NCI-H748 treated with DMSO at 0.1 percent for 48 hours (cell line): Measurements from ENCODE around the gene SRM.
"Not testable (repeated sequence)": the region's sequence is repeated elsewhere in the genome, so short reads cannot be mapped to it uniquely, and the experiment has no call there.

Experiments
- DNase-seq: peaks from one replicate; lab custom pipeline; 2025; lab: John Stamatoyannopoulos, UW

SRM gene

DNA sequence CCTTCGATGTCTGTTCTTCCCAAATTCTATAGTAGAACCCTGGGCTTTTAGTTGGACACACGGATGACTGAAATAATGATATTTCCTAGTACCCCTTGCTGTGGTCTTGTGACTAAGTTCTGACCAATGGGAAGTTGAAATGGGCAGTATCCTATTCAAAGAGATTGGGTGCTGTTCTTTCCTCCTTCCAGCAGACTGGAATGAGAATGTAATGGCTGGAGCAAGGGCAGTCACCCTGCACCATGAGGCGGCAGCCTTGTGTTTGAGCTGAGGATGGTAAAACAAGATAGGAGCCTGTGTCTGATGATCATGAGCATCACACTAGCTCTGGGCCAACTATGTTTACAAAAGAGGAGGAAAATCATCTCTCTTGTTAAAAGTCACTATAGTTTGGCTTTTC is 5.1 kb upstream of the SRM start:
- DNase-seq, result no peak

DNA sequence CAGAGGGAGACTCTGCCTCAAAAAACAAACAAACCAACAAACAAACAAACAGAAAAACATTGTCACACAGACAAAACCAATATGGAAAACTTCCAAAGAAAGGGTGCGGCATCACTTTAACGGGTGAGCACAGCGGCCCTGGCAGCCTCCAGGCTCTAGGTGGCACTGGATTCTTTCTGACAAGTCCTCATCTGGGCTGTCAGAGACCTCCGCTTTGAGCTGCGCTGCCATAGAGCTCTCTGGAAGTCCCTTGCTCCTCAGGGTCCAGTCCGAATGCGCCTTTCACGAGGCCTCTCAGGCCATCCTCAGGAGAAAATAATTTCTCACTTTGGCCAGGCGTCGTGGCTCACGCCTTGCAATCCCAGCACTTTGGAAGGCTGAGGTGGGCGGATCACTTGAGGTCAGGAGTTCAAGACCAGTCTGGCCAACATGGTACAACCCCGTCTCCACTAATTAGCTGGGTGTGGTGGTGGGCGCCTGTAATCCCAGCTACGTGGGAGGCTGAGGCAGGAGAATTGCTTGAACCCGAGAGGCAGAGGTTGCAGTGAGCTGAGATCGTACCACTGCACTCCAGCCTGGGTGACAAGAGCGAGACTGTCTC is 4.2 kb upstream of the SRM start:
- DNase-seq, result not testable (repeated sequence)

DNA sequence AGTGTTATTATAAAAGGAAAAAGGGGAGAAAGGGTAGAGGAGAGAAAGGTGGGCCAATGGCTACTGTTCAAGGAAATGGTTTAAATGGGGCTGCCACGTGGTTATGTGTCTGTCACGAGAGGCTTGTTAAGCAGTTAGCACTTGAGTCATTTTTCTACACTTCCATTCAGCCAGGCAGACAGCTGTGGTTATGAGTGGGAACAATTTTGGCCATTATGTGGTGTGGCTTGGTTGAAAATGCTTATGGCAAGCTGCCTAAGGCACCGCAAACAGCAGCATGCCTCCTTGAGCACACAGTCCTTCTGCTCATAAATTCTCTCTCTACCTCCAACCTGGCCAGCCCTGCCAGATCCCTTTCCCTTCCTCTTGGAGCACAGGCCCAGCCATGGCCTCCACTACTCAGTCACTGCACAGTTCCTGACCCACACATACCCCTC is 3.2 kb upstream of the SRM start:
- no peak for DNase-seq

DNA sequence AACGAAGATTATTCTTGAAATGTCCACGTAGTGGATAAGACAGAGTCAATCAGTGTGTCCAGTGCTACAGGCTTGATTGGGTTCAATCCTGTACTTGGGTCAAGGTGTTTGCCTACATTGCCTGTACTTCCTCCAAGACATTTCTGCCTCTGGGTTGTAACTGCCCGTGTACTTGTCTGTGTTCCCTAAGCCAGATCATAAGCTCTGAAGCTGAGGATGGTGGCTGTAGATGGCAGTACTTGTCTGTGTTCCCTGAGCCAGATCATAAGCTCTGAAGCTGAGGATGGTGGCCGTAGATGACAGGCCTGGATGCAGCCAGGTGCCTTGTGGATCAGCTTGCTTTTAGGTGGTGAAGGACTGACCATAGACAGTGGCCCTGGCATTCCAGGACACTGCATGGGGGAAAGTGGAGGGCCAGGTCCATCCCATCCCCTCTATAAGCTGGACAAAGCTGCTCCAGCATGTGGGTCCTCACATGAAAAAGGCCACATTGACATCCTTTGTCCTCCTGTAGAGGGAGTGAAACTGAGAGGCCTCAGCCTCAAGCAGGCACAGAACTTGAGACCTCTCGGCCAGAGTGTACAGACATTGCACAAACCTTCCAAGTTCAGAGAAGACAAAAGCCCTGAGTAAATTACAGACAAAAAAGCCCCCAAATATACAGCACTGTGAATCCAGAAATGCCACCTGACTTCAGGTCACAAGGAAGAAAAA is 2.0 kb upstream of the SRM start:
- no peak for DNase-seq

DNA sequence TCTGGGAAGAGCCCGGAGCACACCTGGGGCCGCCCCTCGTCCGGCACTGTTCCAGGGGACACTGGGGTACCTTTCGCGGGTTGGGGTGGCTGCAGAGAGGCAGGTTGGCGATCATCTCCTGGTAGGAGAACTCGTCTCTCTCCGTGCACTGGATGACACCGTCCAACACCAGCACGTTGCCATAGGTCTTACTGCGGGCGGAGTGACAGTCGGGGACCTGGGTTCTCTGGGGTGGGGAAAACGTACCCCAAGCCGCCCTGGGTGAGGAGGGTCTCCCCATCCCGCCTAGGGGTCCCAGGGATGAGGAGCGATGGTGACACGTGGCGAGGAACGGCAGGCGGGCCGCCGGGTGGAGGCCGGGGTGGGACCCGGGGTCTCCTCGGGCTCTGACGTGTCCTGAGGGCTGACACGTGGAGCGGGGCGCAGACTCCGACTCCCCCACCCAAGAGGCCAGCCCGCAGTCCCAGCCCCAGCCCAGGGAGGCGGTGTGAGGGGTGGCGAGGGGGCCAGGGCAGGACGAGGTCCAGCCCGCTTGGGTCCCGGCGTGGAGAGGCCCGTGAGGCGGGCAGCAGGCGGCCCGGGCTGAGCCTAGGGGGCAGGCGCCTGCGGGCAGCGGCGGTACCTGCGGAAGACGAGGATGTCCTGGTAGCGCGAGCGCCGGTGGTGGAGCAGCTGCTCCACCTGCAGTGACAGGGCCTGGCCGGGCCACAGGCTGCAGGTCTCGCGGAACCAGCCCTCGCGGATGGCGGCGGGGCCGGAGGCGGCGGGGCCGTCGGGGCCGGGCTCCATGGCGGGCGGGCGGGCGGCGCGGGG is 457 bp downstream of the SRM start:
- no peak for DNase-seq

DNA sequence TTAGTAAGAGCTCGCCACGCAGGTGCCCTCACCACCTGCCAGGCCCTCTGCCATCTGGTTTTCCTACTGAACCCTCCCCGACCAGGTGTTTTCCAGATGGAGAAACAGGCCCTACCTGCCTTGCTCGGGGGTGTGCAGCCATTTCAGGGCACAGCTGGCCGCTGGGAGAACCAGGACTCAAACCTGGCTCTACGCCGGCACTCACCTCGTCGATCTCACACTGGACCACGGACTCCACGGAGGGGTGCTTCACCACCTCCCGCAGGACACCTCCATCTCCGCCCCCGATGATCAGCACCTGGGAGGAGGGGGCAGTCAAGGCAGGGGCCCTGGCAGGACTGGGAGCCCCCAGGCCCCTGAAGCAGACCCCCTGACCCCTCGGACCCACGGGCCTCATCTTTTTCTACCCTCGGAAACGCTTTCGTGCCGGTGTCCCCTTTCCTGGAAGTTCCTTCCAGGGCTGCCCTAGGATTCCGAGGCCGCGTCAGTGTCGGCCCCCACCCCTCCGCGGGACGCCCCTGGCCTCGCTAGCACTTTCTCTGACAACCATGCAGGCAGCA is 1.1 kb downstream of the SRM start:
- DNase-seq, result no peak

DNA sequence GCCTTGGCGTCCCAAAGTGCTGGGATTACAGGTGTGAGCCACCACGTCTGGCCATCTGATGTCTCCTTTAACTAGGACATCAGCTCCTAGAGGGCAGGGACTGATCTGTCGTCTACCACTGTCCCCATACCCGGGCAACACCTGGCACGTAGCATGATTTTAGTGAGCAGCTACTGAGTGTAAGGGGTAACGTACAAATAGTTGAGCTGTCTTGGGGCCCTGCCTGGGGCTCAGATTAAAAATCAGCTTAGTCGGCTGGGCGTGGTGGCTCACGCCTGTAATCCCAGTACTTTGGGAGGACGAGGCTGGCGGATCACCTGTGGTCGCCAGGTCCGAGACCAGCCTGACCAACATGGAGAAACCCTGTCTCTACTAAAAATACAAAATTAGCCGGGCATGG is 1.8 kb downstream of the SRM start:
- no peak for DNase-seq

DNA sequence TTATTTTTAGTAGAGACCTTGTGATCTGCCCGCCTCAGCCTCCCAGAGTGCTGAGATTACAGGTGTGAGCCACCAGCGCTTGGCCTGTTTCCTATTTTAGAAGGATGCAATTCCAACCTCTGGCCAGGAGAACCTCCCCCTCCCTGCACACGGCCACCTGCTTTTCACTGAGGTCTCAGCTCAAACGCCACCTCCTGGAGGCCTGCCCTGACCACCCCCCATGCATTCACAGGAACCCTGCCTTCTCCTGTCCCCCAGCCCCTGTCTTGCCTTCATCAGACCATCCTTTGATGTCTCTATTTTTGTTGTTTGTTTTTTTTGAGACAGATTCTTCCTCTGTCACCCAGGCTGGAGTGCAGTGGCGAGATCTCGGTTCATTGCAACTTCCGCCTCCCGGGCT is 2.3 kb downstream of the SRM start:
- DNase-seq, result no peak

DNA sequence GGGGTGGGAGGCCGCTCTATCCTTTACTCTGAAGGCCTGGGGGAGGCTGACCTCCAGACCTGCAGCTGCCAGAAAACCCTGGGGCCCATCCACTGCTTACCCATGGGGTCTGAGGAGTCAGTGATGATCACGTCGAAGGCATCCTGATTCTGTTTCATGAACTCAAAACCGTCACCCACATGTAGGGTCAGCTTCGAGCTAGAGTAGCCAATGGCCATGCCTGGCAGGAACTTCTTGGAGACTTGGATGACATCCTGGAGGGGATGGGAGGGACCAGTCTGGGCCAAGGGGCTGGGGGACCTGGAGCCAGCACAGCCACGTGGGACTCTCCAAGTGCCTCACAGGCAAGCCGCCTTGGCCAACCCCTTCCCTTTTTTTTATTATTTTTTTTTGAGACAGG is 3.3 kb downstream of the SRM start:
- DNase-seq, result no peak

DNA sequence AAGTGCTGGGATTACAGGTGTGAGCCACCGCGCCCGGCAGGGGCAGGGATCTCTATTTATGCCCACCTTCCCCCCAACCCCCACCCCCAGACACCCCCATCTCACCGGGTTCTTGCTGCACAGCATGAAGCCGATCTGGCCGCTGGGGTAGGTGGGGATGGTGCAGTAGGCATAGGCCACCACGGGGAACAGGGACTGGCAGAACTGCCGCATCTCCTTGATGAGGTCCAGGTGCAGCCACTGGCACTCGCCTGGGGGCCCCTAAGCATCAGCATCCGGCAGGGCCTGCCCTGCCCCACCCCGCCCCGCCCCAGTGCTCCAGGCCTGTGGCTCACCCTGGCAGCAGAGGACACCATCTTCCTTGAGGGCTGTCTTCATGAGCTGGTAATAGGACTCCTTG is 4.1 kb downstream of the SRM start:
- no peak for DNase-seq

DNA sequence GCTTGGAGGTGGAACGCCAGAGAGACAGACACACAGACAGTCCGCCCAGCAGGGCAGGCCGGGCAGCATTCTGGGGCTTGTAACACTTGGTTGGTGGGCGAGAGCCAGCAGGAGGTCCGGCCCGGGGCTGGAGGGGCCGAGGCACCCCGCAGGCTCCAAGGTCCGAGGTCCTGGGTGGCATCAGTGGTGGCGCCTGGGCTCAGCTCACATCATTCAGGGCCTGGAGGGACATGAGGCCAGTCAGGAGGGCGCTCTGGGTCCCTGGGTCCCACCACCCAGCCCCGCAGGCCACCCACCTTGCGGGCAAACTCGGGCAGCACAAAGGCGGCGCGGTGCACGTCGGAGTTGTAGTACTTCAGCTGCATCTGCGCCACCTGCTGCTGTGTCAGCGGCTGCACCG is 5.2 kb downstream of the SRM start:
- DNase-seq, result no peak

DNA sequence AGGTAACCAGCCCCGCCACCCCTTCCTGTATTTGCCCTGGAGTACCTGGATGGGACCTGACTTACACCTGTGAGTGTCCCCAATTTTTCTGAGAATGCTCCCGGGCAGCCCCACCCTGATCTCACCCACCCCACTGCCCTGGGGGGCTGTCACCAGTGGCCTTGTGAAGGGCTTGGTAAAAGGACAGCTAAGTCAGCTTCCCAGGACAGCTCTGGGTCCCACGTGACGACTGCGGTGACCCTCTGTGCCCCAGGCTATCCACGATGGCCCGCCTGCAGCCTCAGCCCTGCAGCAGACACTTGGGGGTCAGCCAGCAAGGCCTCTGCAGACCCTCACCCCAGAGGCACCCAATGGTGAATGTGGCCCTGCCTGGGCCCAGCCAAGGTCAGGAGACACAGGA is 5.6 kb downstream of the SRM start:
- DNase-seq, result no peak

DNA sequence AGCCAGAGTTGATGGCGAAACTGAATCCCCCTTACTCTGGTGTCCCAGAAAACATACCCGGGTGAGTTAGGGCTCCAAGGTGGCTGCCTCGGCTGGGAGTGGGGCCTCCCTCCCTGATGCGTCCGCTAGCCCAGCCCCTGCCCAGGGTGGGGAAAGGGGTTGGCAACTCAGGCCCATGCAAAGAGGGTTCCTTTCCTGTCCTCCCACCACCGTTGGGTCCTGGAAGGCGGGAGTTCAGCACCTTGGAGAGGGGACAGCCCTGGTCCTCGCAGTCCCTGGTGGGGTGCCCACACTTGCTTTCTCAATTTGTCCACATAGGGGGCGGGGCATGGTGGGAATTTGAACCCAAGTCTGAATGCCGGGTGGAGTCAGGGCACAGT is 6.1 kb downstream of the SRM start:
- no peak for DNase-seq

DNA sequence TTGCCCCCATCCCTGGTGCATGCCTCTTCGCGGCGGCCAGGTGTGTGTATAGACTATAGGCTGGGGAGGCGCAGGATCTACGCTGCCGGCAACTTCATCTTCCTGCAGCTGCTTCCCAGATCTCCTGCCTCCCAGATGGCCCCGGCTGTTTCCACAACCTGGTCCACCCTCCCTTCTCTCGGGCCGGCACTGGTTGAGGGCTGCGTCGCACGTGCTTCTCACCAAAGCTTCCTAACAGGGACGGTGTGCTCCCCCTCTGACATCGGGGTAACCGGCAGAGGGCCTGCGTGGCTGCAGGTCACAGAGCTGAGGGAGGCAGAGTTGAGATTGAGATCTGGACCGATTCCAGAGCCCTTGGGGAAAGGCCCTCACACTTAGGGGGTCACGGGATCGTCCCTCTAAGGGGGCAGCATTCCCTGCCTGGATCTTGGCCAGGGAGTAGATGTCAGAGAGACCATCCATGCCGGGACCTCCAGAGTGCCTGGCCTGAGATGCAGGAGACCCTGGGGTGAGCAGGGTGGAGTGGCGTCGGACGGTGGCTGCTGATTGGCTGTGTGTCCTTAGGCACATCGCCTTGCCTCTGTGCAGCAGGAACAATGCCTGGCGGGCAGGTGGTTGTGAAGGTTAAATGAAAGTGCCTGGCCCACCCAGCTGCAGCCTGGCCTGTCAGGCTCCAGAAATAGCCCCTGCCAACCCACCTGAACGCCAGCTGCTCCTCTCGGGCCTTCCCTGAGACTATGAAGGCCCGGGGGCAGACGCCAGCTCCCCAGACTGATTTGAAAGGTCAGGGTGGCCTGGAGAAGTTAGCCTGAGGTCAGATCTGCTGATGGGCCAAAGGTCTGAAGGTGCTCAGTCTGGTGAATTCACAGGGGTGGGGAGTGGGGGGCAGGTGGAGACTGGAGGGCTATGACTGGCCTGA is 6.7 kb downstream of the SRM start:
- no peak for DNase-seq

DNA sequence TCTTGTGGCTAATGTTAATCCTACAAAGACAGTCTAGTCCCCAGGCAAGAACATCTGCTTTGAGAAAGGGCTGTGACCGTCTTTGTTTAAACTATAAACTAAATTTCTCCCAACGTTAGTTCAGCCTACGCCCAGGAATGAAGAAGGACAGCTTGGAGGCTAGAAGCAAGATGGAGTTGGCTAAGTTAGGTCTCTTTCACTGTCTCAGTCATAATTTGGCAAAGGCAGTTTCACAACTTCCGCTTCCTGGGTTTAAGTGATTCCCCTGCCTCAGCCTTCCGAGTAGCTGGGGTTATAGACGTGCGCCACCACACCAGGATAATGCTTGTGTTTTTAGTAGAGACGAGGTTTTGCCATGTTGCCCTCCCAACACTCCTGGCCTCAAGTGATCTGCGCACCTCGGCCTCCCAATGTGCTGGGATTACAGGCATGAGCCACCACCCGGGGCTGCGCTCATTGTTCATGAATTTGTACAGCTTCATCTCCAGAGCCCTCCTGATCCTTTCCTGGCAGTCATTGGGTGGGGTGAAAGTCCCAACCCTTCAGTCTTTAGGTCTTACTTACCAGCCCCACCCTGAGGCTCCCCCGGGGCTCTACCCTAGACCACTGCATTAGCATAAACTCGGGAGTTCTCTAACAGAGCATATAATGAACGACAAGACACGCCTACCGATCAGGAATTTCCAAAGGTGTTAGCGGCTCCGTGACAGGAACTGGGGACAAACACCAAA is 7.9 kb downstream of the SRM start:
- no peak for DNase-seq

DNA sequence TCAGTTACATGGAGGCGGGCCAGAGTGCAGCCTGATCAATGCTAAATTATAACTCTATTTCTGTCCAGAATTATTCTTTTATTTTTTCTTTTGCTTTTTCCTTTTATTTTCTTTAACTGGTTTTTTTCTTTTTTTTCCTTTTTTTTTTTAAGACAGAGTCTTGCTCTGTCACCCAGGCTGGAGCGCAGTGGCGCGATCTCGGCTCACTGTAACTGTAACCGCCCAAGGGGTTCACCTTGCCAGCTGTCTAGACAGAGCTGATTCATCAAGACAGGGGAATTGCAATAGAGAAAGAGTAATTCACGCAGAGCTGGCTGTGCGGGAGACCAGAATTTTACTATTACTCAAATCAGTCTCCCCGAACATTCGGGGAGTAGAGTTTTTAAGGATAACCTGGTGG is 8.7 kb downstream of the SRM start:
- DNase-seq, result not testable (repeated sequence)

DNA sequence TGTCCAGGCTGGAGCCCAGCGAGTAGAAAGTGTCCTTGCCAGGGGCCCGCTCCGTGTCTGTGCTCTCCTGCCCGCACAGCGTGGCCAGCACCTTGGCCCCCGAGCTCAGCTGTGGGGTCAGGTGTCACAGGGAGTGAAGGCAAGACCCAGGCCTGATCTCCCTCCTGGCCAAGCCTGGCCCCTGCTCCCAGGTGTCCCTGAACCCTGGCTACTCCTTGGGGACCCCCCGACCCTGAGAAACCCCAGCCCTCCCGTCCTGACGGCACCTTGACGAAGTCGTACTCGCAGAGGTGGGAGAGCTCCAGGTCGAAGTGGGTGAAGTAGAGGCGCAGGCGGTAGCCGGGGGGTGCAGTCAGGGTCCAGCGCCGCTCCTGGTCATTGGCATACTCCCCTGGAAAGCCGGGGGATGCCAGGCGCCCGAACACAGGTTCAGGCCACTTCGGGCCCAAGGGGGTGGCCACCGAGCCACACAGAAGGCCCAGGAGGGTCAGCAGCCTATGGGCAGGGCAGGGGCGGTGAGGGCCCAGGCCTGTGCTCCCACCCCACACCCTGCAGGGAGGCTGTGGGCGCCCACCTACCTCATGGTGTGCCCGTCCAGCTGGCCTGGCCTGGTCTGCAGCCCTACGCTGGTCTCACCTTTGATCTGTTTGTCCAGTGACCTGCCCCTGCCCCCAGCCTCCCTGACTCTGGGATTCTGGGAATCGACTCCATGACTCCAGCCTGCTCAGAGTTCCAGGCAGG is 13.0 kb downstream of the SRM start, which contains the start of gene MASP2:
Gene MASP2 (minus strand): TSS at position 615 of the 741 bp plus-strand sequence. CDS start 32 bp downstream, at position 583.
- no peak for DNase-seq

DNA sequence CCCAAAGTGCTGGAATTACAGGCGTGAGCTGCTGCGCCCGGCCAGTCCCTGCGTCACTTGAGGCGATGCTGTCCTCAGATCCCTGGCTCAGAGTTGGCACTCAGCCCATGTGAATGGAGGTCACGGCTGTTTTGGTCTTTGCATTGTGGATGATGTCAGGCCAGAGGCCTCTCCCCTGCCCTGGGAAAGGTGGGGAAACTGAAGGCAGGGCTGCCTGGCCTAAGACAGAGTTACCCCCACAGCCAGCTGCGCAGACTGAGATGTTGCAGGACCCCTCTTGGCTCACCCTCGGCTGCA is 13.6 kb downstream of the SRM start:
- no peak for DNase-seq

DNA sequence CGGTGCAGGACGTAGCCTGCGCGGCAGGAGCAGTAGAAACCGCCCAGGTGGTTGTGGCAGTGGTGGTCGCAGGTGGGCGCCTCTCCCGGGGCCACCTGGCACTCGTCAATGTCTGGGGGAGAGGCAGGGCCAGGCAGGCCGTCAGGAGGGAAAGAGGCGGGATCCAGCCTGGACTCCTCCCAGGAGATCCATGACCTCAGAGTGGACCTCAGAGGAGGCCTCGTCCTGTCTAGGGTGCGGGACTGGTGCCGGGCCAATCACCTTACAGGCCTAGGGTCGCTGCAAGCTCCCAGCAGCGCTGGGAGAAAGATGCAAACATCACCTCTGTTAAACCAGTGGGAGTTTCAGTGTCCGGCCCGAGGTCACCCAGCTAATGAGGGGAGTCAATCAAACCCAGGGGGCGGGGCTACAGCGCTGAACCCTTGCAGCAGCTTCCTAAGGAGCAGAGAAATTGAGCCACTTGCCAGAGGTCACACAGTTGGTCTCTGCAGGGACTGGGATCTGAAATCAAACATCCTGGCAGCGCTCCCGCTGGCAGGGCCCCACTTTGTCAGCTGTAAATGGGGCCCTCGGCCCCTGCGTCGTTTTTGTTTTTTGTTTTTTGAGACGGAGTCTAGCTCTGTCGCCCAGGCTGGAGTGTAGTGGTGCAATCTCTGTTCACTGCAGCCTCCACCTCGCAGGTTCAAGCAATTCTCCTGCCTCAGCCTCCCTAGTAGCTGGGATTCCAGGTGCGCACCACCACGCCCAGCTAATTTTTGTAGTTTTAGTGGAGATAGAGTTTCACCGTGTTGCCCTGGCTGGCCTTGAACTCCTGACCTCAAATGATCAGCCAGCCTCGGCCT is 14.2 kb downstream of the SRM start:
- DNase-seq, result no peak
